ENCODE data around the gene PIP4K2A.

DNA sequence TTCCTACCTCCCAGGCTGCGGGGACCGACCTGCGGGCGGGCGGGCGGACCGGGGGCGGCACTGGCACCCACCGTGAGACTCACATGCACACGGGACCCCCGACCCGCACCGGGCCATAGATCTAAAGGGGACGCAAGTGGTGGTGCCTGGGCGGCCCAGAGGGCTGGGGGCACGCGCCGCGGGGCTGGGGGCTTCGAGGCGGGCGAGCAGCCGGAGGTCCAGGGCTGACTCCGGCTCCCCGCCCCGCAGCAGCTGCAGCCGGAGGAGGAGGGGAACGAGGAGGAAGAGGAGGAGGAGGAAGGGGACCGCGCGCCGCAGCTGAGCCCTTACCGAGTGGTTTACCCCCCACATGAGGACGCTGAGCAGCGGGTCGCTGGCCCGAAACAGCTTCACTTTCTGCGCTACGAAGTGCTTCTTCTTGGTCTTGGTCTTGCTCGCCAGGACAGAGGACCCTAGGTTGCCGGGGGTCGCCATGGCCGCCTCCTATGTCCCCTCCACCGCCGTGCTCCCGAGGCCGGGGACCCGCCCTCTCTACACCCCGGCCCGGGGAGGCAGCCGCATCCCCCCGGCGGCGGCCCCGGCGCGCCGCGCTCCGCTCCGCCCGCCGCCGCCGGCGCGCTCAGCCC, 412 bp downstream of the PIP4K2A start:
- TF ChIP-seq, protein P1, sequence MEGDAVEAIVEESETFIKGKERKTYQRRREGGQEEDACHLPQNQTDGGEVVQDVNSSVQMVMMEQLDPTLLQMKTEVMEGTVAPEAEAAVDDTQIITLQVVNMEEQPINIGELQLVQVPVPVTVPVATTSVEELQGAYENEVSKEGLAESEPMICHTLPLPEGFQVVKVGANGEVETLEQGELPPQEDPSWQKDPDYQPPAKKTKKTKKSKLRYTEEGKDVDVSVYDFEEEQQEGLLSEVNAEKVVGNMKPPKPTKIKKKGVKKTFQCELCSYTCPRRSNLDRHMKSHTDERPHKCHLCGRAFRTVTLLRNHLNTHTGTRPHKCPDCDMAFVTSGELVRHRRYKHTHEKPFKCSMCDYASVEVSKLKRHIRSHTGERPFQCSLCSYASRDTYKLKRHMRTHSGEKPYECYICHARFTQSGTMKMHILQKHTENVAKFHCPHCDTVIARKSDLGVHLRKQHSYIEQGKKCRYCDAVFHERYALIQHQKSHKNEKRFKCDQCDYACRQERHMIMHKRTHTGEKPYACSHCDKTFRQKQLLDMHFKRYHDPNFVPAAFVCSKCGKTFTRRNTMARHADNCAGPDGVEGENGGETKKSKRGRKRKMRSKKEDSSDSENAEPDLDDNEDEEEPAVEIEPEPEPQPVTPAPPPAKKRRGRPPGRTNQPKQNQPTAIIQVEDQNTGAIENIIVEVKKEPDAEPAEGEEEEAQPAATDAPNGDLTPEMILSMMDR (conservative IDR thresholded peaks at IDR 0.05; ENCODE audit: low read length) = no peak
- no peak for TF ChIP-seq EZH2phosphoT487 (IDR thresholded peaks at IDR 0.05; ENCODE audit: borderline replicate concordance)

Data from Loucy (cell line).